Stomach smooth muscle (tissue), 2 donors: ENCODE data around the gene CST11.

ENCODE experiments used
- H3K27ac ChIP-seq: one replicate; pipeline ENCODE4 v1.7.0; 2013; ENCODE audit warnings: mild to moderate bottlenecking, low read length, inconsistent platforms
- H3K27me3 ChIP-seq, 2 donors: one replicate each; pipeline ENCODE4 v1.7.0; 2013; ENCODE audit warnings: low read length in 2 of 2; ENCODE audit not compliant: insufficient read depth in 2 of 2, control insufficient read depth in 1 of 2
- H3K36me3 ChIP-seq, 2 donors: one replicate each; pipeline ENCODE4 v1.7.0; 2013; ENCODE audit warnings: low read length in 2 of 2; ENCODE audit not compliant: control insufficient read depth in 2 of 2, insufficient read depth in 2 of 2
- H3K4me1 ChIP-seq: one replicate; pipeline ENCODE4 v1.7.0; 2013; ENCODE audit warnings: low read length; ENCODE audit not compliant: control insufficient read depth, insufficient read depth
- H3K4me3 ChIP-seq, 2 donors: one replicate each; pipeline ENCODE4 v1.7.0; 2013; ENCODE audit warnings: low read length in 2 of 2
- H3K9ac ChIP-seq, 2 donors: one replicate each; pipeline ENCODE4 v1.7.0; 2013; ENCODE audit warnings: low read length in 2 of 2, mild to moderate bottlenecking in 1 of 2
- H3K9me3 ChIP-seq, 2 donors: one replicate each; pipeline ENCODE4 v1.7.0; 2013; ENCODE audit warnings: low read length in 2 of 2; ENCODE audit not compliant: control insufficient read depth in 2 of 2
- donor health status: healthy.
- donor health status: Pancreatic carcinoma.

Gene CST11

DNA sequence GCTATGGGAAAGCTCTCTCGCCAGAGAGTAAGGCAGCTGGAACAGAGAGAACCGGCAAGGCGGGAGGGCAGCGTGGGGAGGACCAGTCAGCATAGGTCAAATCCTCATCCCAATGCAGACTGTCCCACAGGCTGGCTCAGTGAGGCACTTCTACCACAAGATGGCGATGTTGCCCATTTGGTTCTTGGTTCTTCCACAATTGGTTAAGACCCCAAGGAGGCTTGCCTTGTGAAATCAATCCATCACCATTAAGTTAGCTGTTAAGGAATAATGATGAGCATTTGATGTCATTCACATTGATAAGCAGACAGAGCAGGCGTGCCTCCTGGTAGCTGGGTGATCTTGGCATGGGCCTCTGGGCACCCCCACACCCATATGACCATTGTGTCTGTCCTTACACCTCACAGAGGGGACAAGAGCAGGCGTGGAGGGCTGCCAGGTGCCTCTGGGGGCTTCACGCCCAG lies 10.8 kb downstream of the CST11 start:
- no peak overlapping the region for H3K9ac ChIP-seq
- H3K27me3 ChIP-seq: no peaks in the 10 kb centered on the region
- no peak overlapping the region for H3K27ac ChIP-seq
- no peaks in the 10 kb centered on the region for H3K9me3 ChIP-seq
- no peaks in the 10 kb centered on the region for H3K4me1 ChIP-seq
- no peak overlapping the region for H3K4me3 ChIP-seq
- no peaks in the 10 kb centered on the region for H3K36me3 ChIP-seq

- H3K9ac ChIP-seq: no peak overlapping the region
- H3K36me3 ChIP-seq: no peaks in the 10 kb centered on the region
- no peaks in the 10 kb centered on the region for H3K9me3 ChIP-seq
- H3K4me1 ChIP-seq: no peaks in the 10 kb centered on the region
- H3K27me3 ChIP-seq: no peaks in the 10 kb centered on the region
- H3K4me3 ChIP-seq: no peak overlapping the region
- H3K27ac ChIP-seq: no peak overlapping the region
Measured at GRCh38 chr20:23440004-23440403, 12.7 kb downstream of the CST11 start.

- H3K27me3 ChIP-seq: no peaks in the 10 kb centered on the region
- H3K4me3 ChIP-seq: no peak overlapping the region
- no peaks in the 10 kb centered on the region for H3K4me1 ChIP-seq
- no peaks in the 10 kb centered on the region for H3K36me3 ChIP-seq
- no peaks in the 10 kb centered on the region for H3K9me3 ChIP-seq
- H3K27ac ChIP-seq: no peak overlapping the region
- H3K9ac ChIP-seq: no peak overlapping the region
Measured at GRCh38 chr20:23438661-23439060, 14.0 kb downstream of the CST11 start.

- no peaks in the 10 kb centered on the region for H3K9me3 ChIP-seq
- no peak overlapping the region for H3K27ac ChIP-seq
- no peaks in the 10 kb centered on the region for H3K27me3 ChIP-seq
Measured at GRCh38 chr20:23437126-23437899, 15.4 kb downstream of the CST11 start.

GRCh38 chr20:23436681-23437080 lies 16.0 kb downstream of the CST11 start:
- no peaks in the 10 kb centered on the region for H3K27me3 ChIP-seq
- no peaks in the 10 kb centered on the region for H3K9me3 ChIP-seq
- no peak overlapping the region for H3K9ac ChIP-seq
- no peaks in the 10 kb centered on the region for H3K4me1 ChIP-seq
- H3K4me3 ChIP-seq: no peak overlapping the region
- H3K36me3 ChIP-seq: no peaks in the 10 kb centered on the region
- no peak overlapping the region for H3K27ac ChIP-seq

More at GRCh38 chr20:23437126-23437899, 15.4 kb downstream of the CST11 start:
- Histone ChIP-seq H3K9ac (no peak overlapping the region), H3K4me1 (no peaks in the 10 kb centered on the region), H3K36me3 (no peaks in the 10 kb centered on the region), H3K4me3 (no peak overlapping the region)

DNA sequence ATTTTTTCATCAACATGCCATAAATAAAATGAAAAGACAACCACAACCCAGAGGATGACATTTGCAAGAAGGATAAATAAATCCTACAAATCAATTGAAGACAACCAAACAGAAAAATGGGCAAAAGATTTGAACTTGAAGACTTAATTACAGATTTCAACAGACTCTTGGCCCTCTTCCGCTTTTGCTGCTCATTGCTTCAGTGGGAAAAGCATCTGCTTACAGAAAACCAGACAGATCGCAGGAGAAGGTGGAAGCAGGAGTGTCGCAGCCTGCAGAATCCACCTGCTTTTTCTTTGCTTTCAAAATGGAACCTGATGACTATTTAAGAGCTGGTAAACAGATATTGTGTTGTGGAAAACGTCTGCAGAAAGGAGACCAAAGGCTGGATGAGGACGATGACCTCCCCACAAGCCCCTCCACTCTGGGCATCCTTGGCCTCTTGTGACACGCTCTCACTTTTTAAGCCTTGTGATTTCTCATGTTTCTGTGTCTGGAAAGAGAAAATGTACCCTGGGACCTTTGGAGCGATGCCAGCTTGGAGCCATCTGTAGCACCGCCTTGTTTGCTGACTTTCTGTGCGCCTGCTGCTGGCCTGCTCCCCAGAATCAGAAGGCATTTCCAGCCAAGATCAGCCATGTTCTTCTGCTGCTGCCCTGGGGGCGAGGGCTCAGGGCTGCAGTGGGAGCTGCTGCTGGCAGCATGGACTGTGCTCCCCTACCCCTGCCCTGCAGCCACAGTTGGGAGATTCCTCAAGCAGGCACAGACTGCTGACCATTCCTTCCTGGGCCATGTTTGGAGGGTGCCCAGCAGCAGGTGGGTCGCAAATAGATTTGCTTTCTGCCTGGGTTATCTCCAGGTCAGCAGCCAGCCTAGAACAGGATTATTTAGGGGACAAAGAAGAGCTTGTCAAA lies 16.8 kb downstream of the CST11 start:
- H3K4me1 ChIP-seq: no peaks in the 10 kb centered on the region
- no peak overlapping the region for H3K4me3 ChIP-seq
- H3K27me3 ChIP-seq: no peaks in the 10 kb centered on the region
- H3K36me3 ChIP-seq: no peaks in the 10 kb centered on the region
- no peak overlapping the region for H3K9ac ChIP-seq
- H3K27ac ChIP-seq: no peak overlapping the region
- H3K9me3 ChIP-seq: no peaks in the 10 kb centered on the region

- Histone ChIP-seq H3K9me3 (no peaks in the 10 kb centered on the region), H3K4me1 (no peaks in the 10 kb centered on the region), H3K27me3 (no peaks in the 10 kb centered on the region), H3K9ac (no peak overlapping the region), H3K4me3 (no peak overlapping the region), H3K36me3 (no peaks in the 10 kb centered on the region), H3K27ac (no peak overlapping the region)
Measured at GRCh38 chr20:23434521-23435313, 18.0 kb downstream of the CST11 start.

- Histone ChIP-seq H3K27me3 (no peaks in the 10 kb centered on the region), H3K36me3 (no peaks in the 10 kb centered on the region), H3K4me1 (no peaks in the 10 kb centered on the region)
Measured at GRCh38 chr20:23433628-23434027, 19.0 kb downstream of the CST11 start.

DNA sequence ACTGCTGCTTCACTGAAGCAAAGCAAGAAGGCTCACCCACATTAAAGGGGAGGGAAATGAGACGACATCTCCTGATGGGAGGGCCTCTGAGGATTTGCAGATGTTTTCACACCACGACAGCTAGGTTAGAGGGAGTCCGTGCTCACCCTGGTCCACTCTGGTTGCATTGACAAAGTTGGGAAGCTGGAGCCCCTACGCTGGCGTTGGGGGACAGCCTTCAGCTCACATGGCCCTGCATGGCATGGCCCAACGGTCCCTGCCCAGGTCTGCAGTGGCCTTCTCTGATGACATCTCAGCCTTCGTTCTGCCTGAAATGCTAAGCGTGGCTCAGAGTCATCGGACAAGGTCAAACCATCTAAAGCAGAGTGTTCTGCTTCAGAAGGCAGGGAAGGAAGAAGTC lies 27.5 kb downstream of the CST11 start:
- no peak overlapping the region for H3K4me3 ChIP-seq
- H3K9me3 ChIP-seq: no peaks in the 10 kb centered on the region
- H3K27me3 ChIP-seq: peaks cover 0 to 6% of the 10 kb centered on the region in 2 donors
- no peaks in the 10 kb centered on the region for H3K4me1 ChIP-seq
- H3K9ac ChIP-seq: no peak overlapping the region
- no peak overlapping the region for H3K27ac ChIP-seq
- no peaks in the 10 kb centered on the region for H3K36me3 ChIP-seq

More at GRCh38 chr20:23433628-23434027, 19.0 kb downstream of the CST11 start:
- H3K9me3 ChIP-seq: no peaks in the 10 kb centered on the region
- no peak overlapping the region for H3K9ac ChIP-seq
- no peak overlapping the region for H3K27ac ChIP-seq
- H3K4me3 ChIP-seq: no peak overlapping the region
